GM19372 (cell line): ENCODE data around the gene CAV2.

Experiments
- ATAC-seq: cut with Tn5 transposase; IDR thresholded peaks from one replicate; pipeline ENCODE4 v1.9.1; 2021; ENCODE audit warnings: mild to moderate bottlenecking, low read depth, moderate library complexity; ENCODE audit not compliant: unreplicated experiment

Gene CAV2

DNA sequence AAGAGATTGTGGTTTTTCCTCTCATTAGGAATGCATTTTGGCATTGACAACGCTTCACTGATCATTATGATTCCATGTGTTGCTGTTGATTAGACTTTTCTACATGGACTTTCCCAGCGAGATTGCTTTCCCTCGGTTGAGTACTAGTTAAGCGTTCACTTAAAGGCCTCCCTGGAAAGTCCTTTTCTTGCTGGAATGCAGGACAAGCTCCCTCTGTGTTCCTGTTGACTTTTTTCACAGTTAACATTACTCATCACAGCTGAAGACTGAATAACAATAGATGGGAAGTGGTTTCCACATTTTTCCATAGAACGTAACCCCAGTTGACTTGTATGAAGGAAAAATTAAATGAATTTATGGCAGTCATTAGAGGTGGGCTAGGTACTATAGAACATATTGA, 22.7 kb downstream of the CAV2 start:
- ATAC-seq: no peak

DNA sequence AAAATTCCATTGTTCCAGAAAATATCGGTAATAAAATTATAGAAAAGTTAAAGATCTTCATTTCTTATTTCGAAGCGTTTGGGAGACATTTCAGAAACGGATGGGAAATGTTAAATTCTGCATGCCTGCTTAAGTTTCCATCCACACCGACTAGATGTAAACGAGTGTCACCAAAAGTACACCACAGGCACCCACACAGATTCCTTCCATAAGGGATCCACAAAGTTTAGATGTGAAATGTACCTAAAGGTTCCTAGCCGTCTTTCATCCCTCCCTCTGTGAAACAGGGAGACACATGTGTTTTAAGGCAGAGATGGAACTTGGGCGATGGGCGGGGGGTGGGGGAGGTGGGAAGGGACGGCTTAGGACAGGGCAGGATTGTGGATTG, 24.7 kb downstream of the CAV2 start:
- ATAC-seq: no peak

DNA sequence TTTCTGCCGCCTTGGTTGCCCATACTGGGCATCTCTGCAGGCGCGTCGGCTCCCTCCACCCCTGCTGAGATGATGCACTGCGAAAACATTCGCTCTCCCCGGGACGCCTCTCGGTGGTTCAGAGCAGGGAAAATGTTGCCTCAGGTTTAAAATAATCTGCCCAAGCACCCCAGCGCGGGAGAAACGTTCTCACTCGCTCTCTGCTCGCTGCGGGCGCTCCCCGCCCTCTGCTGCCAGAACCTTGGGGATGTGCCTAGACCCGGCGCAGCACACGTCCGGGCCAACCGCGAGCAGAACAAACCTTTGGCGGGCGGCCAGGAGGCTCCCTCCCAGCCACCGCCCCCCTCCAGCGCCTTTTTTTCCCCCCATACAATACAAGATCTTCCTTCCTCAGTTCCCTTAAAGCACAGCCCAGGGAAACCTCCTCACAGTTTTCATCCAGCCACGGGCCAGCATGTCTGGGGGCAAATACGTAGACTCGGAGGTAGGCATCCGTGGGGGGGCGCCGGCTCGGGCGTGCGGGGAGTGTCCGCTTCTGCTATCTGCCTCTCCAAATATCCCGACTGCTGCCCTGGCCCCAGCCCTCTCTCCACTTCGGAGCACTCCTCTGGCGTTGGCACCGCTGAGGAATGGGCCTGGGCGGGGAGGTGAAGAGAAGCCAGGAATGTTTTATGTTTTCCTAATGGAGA, 25.2 kb downstream of the CAV2 start, which contains the start of gene CAV1:
Gene CAV1 (plus strand): TSS at position 428 of the 689 bp plus-strand sequence. CDS start 27 bp downstream, at position 455.
- no peak for ATAC-seq

DNA sequence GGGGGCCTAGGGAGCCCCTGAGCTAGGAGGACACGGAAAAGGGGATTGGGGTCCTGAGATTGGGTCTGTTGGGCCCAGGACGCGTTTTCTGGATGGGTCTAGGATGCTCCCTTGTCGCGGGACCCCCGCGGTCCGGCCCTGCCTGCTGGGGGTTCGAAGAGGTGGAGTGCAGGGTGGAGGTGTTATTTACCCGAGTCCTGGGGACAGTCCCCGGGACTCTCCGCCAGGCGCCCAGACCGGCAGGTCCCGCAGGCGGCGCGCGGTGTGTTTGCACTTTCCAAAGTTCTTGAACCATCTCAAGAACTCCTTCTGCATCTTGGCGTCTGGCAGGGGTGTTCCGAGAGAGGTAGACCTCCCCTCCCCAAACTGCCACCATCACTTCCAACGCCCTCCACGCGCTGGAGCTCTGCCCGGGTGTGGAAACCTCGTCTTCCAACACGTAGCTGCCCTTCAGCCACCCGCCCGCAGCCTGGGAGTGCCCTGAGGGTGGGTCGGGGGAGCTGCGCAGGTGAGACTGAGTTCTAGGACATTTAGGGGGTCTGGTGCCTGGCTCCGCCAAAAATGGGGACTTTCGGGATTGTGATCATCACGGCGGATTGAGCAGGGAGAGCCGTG, 25.9 kb downstream of the CAV2 start:
- ATAC-seq: no peak

DNA sequence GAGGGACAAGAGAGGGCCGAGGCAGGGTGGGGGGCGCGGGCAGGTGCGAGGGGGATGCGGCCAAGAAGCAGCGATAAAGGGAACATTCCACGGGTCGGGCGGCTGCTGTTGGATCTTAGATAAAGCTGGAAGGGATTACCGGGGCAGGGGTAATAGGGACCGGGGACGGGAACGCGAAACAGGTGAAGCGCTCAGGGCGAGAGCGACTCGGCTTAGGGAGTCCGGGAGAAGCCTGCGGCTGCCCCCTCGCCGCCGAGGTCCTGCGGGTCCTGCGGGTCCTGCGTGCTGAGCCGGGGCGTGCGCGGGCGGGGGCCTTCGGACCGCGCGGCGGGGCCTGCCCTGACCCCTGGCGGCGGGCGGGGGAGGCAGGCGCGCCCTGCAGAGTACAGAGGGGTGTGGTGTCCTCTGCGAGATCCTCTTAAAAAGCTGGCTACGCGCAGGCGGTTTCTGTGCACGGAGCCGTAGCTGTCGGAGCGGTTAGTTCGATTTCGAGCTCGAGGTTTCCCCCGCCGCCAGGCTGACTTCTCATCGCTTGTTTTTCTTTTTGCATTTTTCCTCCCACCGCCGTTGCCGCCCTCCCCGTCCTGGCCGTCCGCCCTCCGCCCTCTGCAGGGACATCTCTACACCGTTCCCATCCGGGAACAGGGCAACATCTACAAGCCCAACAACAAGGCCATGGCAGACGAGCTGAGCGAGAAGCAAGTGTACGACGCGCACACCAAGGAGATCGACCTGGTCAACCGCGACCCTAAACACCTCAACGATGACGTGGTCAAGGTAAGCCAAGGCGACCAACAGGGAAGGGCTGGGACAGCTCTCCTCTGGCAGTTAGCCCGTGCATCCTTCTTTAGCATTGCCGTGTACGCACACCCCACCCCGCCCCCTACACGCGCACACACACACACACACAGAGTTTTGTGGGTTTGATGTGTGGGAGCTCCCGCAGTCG, 26.6 kb downstream of the CAV2 start:
- peak; percentile 94 for ATAC-seq

DNA sequence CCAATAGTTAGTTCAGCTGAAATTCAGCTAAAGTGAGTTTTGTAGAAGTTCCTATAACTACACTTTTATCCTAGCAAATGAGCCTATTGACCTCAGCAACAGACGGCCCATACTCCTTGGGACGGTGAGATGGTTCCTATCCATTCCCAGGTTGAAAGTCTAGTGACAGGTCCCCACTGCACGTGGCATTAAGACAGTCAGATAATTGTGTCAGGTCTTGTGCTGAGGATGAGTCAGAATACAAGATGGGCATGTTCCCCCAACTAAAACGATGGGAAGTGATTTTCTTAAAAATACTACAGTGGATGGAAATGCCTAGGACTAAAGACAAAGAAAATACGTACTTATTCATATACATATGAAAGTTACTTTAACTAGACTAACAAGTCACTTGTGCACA, 27.4 kb downstream of the CAV2 start:
- no peak for ATAC-seq

DNA sequence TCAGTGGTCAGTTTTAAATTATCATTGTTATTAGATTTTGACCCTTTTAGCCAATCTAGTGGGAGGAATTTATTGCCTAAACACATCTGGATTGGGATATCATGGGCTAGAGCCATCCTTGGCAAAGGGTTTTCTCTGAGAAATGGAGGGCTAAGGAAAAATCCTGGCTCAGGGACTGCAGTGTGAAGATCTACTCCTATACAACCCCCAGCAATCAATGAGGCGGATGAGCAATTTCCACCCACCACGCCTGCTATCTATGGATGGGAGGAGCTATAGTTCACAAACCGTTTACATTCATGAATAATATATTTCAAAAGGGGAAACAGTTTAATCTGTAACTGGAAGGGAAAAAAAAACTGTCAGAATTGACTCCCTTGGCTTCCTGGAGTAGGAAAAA, 28.0 kb downstream of the CAV2 start:
- no peak for ATAC-seq

DNA sequence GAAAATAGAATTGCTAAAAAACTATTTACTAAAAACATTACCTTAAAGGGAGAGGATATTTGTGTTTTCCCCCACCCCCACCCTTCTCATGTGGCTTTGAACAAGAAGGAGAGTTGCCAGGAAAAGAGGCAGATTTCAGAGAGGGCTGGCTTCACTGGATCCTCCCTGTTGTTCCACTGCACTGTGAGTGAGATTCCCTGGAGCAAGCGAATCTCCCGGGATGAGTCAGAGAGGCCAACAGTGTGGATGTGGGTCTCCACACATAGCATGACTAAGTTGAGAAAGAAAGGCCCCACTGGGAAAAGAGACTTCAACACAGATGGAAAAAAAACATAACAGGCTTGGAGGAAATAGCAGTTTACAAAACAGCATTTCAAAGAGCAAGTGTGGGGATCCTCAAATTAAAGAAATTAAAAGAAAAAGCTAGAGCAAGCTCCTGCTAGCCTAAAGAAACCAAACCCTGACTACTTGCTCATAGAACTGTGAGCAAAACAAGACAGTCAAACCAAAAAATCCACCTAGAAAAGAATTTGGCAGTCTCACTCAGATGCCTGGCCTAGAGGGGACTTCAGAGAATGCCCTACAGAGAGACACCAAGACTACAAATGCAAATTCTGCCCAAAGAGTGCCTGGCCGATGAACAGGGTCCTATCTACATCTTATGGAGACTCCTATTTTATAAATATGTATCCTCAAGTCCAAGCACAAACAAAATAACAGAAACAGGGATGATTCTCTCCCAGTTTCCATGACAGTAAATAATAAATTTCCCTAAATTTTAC, 28.7 kb downstream of the CAV2 start:
- ATAC-seq: no peak

DNA sequence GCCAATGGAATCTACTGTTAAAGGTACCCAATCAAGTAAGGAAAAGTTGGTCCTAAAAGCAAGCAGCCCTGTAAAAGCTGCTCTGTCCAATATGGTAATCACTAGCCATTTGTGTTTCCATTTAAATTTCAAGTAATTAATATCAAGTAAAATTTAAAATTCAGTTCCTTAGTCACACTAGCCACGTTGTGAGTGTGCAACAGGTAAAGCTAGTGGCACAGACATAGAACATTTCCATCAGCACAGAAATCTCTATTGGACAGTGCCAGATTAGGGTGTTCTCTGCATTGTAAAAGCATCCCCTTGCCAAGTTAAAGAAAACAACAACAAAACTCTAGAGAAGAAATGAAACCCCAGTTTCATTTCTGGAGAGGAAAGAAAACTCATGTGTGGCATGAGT, 29.7 kb downstream of the CAV2 start:
- ATAC-seq: no peak

DNA sequence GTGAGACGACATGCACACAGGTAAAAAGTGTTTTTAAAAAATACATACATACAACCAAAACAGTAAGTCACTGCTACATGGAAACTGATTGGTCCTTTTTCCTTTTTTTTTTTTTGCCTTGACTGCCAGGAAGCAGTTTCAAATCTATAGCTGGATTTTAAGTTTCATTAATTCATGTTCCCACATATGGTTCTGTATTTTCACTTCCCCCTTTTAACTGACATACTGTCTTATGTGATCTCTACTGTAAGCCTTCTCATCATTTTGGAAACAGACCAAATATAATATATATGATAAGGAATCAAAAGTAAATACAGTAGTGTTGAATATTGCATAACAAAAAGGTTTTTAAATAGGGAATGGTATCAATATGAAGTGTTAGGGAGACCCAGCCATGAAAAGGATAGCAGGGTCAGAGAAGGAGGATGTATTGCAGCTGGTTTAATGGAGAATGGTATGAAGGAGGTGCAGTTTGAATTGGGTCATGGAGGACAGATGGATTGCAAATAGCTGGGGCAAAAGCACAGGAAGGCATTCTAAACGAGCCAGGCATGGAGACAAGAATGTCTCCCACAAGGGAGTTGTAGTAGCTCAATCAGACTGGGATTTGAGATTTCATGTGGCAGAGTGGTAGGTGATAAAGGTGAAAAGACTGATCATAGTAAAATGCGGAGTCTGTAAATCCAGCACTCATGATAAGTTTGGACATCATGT, 30.7 kb downstream of the CAV2 start:
- no peak for ATAC-seq

DNA sequence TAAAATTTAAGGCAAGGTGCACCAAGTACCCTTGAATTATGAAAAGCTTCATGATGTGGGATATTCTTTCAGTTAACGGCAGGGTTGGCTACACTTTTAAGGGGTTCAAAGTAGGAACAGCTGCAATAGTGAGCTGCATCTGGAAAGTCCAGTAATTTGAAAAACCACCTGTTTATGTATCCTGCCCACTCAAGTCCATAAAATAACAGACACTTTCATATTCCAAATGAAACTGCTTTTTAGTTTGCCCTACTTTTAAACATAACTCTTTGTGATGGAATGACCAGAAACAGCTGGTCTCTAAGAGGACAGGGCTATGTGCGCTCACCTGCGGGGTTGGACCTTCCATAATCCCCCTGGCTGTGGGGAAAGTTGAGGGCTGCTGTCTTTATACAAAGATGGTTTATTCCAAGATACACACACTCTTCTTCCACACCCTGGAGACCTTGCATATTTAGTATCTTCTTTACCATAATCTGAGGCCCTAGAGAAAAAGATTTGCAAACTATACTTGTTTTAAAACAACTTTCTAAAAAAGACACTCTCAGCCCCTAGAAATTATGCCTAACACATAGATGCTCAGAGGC, 32.7 kb downstream of the CAV2 start:
- no peak for ATAC-seq

DNA sequence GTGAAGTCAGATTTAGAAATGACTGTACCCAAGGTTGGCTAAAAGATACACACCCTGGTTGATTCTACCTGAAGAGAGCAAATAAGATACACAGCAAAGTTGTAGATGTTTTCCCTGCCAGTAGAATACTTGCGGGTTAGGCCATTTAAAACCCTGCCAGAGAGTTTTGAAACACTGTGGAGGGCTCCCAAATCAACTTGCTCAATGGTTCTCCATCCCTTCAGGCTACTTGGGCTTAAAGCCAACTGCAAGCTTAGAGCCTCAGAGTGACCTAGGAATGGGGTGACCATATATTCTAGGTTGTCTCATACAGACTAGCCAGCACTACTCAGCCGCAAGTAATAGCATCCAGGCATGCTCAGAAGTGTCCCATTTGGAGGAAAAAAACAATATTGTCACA, 35.3 kb downstream of the CAV2 start:
- no peak for ATAC-seq

DNA sequence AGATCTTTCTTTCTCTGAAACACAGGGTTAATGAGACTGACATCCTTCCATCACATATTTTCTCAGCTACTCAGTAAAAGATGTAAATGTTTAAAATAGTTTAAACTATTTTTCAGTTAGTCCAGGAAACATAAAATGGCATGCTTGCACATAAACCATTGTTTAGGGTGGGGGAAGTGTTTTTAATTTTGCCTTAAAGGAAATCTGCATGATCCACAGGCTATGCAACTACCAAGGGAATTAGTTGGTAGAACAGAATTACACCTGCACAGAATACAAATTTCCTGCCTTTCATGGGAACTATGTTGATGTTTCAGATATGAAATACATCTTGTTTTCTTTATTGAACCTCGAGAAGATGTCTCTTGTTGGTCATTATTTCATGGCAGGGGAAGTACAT, 35.9 kb downstream of the CAV2 start:
- ATAC-seq: no peak

DNA sequence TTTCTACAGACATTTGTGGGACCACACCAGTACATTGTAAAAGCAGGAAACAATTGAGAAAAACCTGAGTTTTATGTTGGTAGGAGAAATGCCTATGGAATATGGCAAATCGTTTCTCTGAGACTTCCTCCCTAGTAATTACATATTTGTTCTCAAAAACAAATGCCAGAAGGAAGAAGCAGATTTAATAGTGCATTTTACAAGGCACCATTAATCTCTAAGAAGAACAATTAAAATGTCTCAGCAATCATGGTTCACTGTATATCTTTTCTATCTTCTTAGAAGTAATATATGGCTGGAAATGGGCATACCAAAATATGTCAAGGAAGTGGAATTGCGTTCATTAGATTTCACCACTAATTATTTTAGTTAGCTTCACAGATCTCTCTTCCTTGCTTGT, 38.6 kb downstream of the CAV2 start:
- ATAC-seq: no peak

DNA sequence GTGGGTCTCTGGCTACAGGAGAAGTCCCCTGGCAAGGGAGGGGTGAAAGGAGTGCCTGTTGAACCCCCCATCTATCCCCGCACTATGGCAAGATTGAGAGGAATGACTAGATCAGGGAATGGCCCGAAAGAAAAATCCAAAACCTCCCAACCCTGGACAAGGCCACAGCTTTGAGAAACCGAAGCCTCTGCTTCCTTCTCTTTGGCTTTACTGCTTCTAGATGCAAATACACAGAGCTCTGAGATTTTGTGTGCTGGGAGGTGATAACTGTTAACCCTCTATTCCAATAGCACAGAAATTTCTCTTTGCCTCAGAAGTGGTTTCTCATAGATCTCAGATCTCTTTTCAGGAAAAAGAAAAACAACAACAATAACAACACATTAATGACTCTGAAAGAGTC, 40.3 kb downstream of the CAV2 start:
- no peak for ATAC-seq

DNA sequence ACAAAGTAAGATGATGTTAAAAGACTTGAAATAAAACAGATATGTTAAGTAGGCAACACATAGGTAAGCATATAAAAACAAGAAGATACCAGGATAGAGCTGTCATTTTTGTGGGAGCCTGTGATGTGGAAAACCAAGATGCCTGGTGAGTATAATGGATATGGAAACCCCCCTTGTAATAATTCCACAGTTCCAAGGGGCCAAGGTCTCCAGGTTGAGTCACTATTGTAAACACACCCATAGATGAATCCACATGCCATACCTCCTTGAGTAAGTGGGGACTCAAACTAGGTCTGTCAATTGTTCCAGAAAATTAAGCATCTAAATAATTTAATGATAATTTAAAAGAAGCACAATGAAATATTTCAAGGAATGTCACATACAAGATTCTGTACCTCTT, 41.2 kb downstream of the CAV2 start:
- no peak for ATAC-seq

DNA sequence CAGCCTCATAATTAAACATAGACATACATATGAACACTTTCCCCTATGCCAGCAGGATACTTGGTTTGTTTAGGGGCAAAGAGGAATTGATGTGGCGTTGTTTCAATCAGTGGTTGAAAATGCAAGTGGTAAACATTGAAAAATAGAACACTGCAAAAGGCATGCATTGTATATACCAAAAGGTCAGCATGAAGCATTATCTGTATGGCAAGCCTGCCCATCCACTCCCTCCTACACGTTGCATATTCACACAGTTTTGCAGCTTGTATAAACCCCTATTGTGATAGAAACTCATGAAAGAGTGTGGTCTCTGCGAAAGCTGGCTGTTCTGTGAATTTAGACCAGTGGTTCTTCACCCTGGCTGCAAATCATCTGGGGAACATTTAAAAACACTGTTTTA, 42.4 kb downstream of the CAV2 start:
- no peak for ATAC-seq

DNA sequence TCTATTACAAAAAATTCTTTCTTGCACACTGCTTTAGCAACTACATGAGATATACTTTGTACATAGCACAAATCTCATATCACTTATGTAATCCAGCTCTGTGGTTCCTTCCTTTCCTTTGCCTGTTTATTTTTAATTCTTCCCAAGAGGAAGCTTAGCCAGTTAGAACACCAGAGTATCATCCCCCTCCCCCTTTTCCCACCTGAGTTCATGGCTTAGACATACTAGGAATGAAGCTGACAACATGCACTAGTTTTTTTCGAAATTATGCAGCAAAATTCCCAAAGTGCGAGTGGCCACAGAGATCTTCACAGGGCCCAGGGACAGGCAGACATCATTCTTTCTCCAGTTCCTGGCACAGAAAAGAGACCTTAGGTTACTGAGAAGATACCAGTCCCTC, 43.1 kb downstream of the CAV2 start:
- no peak for ATAC-seq

DNA sequence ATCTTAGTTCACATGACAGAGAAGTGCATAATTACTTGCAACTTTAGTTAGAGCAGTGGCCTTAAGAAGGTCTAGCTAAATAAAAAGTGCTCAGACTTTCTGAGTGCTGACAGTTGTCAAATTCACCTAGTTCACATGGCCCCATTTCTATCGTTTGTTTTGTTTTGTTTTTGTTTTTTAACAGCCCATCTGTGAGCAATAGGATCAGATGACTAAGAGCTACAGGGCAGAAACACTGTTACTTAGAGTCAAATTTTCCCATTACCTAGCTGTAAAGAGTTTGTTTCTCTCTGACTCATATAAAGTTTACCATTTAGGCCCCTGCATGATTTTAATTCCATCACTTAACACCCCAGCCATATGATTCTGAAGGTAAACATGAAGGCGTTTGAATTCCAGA, 44.1 kb downstream of the CAV2 start:
- no peak for ATAC-seq

DNA sequence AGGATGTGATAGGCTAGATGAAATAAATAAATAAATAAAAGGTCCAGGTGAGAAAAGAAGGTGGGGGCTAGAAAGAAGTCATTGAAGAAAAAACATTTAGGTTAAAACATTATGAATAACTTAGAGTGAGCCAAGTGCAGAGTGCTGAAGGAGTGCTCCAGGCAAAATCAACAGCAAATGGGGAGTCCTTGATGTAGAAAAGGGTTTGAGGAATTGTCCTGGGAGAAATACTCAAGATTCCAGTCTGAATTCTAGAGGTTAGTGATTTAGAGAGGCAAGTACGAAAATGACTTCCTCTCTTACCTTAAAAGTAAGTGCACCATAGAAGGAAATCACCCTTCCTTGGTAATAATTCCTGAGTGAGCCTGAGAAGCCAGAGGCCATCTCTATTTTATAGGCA, 44.9 kb downstream of the CAV2 start:
- ATAC-seq: no peak
